Lower leg skin (tissue), 4 donors: ENCODE results near the gene ARHGAP19. TPM values are rescaled to one million over a fixed set of nuclear protein-coding genes. Genes with fewer than 3 reads are reported as not detected.
A peak's percentile ranks its signal among the peaks of the same experiment; 100 is the strongest.

Experiments used
- DNase-seq, 2 donors: peaks; one replicate each; pipeline ENCODE4 v3.0.0-alpha.2; 2019; ENCODE audit warnings: low spot score in 2 of 2
- H3K4me3 ChIP-seq: fragments of 200-600 bp; sonication (generic); 2 replicates; pipeline ENCODE4 v1.5.1; 2017; ENCODE audit warnings: mild to moderate bottlenecking, low read depth; ENCODE audit not compliant: poor library complexity, severe bottlenecking
- CTCF ChIP-seq, 3 donors: fragments of 450-650 bp; IDR thresholded peaks; one replicate each; pipeline ENCODE4 v1.5.1; 2016; ENCODE audit warnings: antibody characterized with exemption in 3 of 3, mild to moderate bottlenecking in 3 of 3, moderate library complexity in 2 of 3
- POLR2A ChIP-seq, 2 donors: fragments of 450-650 bp; IDR thresholded peaks; one replicate each; pipeline ENCODE4 v1.6.1; 2016 to 2017; ENCODE audit warnings: antibody characterized with exemption in 2 of 2, mild to moderate bottlenecking in 1 of 2, moderate library complexity in 1 of 2
- WGBS, 2 donors: methylation state at CpG; one replicate each; pipeline ENCODE4 v1.1.5; 2018; 5-methylcytosine and 5-hydroxymethylcytosine counted together
- intact Hi-C: fragments of 100-400 bp; cut with DNase I; formaldehyde crosslinking; loops from one replicate; pipeline ENCODE4 v1.15.0; 2023; ENCODE audit warnings: low total_unique reads
- total RNA-seq, 4 donors: library from RNA; depleted of rRNA; stranded (reverse); fragments of >200 nt; gene quantifications; one replicate each; pipeline ENCODE4 v1.1.0, GENCODE V29; 2016

ARHGAP19 gene
- total RNA-seq, 4 donors from 2014 or later, result 7.7 to 8.5 (median 8.2) TPM

DNA sequence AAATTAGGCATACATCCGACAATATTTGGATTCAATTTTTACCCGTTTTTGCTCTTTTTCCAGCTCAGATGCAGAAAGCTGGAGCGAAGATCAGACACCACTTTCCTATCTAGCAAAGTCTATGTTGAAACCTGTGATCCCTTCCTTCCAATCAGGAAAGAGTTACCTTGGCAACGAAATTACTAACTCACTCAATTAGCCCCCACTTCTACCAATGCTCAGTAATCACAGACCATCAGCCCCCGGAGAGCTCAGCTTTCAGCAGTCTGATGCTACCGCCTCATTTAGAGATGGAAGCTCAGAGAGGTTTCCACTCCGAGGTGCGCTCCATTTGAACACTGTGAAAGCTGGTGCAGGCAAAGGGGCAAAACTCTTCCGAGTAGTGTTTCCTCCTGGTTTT is 33.3 kb upstream of the ARHGAP19 start:
- intact Hi-C loops, result no loop called here
- no peak for TF ChIP-seq CTCF (IDR thresholded peaks at IDR 0.05)
- no peak for TF ChIP-seq POLR2A (IDR thresholded peaks at IDR 0.05)
- no peak overlapping the region for H3K4me3 ChIP-seq
- 87 to 92% methylated on average over 9 of the region's 9 CpGs for WGBS, 2 donors
- no peak for DNase-seq

GRCh38 chr10:97323501-97323900 is 31.1 kb upstream of the ARHGAP19 start:
- H3K4me3 ChIP-seq, result no peak overlapping the region
- 91% methylated on average over 4 of the region's 4 CpGs for WGBS, 2 donors
- DNase-seq, result no peak
- intact Hi-C loops, result no loop called here
- TF ChIP-seq CTCF (IDR thresholded peaks at IDR 0.05), result no peak
- TF ChIP-seq POLR2A (IDR thresholded peaks at IDR 0.05), result no peak

DNA sequence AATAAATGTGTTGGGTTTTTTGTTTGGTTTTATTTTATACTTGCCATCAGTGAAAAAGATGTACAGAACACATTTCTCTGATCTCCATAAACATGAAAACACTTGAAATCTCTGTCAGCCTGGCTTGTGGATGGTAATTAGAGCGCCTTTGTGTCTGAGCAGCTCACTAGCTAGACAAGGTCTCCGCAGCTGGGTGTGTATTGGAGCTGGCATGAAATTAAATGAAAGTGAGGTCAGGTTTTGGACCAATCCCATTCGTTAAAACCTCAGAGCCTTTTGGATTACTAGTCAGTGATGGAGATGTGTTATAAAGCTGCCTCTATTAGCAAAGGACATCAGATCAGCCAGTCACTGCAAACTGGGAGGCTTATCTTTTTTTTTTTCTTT is 29.4 kb upstream of the ARHGAP19 start:
- TF ChIP-seq POLR2A (IDR thresholded peaks at IDR 0.05) (no peak), CTCF (IDR thresholded peaks at IDR 0.05) (no peak)
- H3K4me3 ChIP-seq, result no peak overlapping the region
- 43 to 49% methylated on average over 3 of the region's 3 CpGs for WGBS, 2 donors
- DNase-seq, result no peak
- intact Hi-C loops, result no loop called here

DNA sequence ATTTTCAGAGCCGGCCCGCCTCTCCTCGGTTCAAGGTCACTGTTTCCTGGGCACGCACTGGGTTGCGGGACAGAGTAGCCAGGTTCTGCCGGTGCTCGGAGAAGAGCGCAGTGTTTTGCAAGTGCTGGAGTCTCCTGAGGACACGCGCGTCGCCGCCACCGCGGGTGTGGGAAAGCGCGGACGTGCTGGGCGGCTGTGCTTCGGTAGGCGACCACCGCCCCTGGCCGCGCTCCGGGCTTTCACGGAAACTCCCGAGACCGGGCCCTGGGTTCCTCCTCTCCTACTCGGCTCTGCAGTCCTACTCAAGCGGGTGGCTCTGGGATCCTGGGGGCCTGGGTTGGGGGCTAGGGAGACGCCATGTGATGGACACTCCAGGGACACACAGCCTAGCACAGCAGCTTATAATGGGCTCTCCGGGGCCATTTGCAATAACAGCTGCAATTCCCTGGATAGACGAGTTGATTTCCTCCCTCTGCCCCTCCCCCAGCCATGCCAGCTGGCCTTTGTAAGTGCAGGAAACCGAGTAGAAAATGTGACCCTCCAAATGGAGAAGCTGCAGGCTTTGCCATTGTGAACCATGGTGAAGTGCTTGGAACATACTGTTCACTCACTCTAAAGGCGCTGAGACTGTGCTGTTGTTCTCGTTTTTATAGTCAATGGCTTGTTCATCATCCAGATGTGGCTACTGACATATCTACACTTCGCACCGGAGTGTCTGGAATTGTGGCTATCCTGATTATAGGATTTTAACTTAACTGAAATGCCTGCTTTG is 28.8 kb upstream of the ARHGAP19 start:
- H3K4me3 ChIP-seq, result no peak overlapping the region
- intact Hi-C loops, result no loop called here
- 12 to 28% methylated on average over 23 to 37 of the region's 38 CpGs for WGBS, 2 donors
- DNase-seq, result peak; percentile 44 to 88
- TF ChIP-seq POLR2A (IDR thresholded peaks at IDR 0.05) (no peak), CTCF (IDR thresholded peaks at IDR 0.05) (no peak)

DNA sequence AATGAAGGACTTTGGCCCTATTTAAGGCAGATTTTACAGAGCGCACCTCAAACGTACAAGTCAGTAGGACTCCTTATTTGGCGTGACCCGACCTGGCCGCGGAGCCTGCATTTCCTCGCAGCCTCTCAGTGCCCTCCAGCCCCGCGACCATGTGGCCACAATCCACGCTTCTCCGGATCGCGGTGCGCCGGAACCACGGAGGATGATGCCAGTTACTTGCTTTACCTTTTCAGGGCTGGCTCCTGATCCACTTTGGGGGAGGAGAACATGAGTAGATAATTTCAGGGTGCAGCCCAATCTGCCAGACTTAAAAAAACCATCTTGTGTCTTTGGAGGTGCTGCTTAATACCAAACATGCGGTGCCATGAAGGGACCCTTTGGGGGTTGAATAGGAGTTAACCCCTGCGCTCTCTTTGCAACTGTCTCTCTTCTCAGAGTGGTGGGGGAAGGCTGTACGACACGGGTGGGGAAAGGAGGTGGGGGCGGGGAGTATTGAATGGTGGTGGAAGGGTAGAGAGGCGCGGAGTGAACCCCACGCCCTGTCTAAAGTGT is 28.1 kb upstream of the ARHGAP19 start:
- H3K4me3 ChIP-seq, result no peak overlapping the region
- no peak for TF ChIP-seq CTCF (IDR thresholded peaks at IDR 0.05)
- no peak for TF ChIP-seq POLR2A (IDR thresholded peaks at IDR 0.05)
- peak in 1 of 2 donors; percentile 85 for DNase-seq
- intact Hi-C loops, result no loop called here
- 12 to 16% methylated on average over 24 of the region's 24 CpGs for WGBS, 2 donors
